ENCODE measurements around the gene ELF5.

DNA sequence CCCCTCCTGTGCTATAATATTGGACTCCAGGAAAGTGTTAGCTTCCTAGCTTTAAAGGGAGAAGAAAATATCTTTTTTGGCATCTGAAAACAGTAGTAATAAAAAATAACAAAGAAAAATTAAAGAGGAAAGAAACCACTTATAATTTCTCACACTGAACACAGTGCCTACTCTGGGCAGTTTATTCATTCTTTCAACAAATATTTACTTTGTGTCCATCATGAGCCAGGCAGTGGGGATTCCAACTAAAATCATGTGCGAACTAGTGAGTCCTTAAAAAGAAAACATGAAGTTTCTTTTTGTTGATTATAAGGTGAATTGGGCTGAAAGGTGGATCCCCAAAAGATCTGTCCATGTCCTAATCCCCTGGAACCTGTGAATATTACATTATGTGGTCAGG lies 16.0 kb upstream of the ELF5 start:
- TF ChIP-seq, protein P1, sequence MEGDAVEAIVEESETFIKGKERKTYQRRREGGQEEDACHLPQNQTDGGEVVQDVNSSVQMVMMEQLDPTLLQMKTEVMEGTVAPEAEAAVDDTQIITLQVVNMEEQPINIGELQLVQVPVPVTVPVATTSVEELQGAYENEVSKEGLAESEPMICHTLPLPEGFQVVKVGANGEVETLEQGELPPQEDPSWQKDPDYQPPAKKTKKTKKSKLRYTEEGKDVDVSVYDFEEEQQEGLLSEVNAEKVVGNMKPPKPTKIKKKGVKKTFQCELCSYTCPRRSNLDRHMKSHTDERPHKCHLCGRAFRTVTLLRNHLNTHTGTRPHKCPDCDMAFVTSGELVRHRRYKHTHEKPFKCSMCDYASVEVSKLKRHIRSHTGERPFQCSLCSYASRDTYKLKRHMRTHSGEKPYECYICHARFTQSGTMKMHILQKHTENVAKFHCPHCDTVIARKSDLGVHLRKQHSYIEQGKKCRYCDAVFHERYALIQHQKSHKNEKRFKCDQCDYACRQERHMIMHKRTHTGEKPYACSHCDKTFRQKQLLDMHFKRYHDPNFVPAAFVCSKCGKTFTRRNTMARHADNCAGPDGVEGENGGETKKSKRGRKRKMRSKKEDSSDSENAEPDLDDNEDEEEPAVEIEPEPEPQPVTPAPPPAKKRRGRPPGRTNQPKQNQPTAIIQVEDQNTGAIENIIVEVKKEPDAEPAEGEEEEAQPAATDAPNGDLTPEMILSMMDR (conservative IDR thresholded peaks at IDR 0.05), result no peak
- no peak for TF ChIP-seq ZFX (IDR thresholded peaks at IDR 0.05)

Measured in C4-2B (cell line).